ENCODE measurements around the gene PML.

- TF ChIP-seq CTCF (IDR thresholded peaks at IDR 0.05) (no peak), EZH2 (IDR thresholded peaks at IDR 0.05) (no peak), EZH2phosphoT487 (IDR thresholded peaks at IDR 0.05) (no peak)
Measured at GRCh38 chr15:74010929-74011540, 16.5 kb downstream of the PML start.

Data from neural progenitor cell (in vitro differentiated cells).